ENCODE results near the gene SETD4.

Gene SETD4

DNA sequence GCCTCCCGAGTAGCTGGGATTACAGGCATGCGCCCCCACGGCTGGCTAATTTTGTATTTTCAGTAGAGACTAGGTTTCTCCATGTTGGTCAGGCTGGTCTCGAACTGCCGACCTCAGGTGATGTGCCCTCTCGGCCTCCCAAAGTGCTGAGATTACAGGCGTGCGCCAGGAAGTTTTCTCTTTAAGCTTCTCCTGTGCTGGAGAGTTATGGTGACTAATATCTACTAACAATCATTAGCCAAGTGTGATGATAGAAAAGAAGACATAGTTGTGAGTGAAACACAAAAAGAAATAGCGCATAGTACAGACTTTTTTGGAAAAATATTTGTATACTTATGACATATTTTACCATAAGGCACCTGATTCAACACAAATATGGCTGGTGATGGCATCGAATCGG lies 56.5 kb downstream of the SETD4 start:
- no peak for DNase-seq

DNA sequence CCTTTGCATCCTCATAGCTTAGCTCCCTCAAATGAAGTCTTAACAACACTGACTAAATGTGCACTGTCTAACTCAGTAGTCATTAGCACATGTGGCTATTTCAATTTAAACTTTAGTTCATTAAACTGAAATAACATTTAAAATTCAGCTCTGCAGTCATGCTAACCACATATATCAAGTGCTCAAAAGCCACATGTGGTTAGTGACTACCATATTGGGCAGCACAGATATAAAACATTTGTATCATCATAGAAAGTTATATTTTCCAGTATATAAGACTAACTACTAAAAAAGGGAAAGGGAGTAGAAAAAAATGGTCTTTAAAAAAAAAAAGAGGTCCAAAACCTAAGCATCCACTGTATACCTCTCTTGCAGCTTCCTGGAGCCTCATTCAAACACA lies 64.1 kb downstream of the SETD4 start:
- DNase-seq = no peak

DNA sequence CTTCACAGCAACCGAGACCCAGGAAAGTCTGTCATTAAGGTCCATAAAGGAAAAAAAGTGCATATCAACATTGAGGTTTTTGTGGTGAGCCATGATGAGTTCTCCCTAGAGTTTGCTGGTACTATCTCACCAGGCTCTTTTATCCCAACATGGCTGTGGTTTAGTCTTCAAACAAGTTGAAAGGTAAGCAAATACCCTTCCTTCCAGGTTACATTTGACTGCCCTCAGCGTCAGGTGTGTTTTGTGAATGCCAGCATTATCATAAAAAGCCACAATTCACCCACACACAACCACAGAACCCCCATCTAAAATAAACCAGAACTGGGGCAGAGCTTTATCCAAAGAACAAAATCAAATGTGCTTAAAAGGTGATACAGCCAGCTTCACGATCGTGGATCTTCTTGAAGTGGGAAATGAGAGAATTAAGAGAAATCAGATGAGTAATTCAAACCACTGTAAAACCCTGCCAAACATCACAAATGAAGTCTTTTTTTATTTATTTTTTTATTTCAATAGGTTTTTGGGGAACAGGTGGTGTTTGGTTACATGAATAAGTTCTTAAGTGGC lies 64.7 kb downstream of the SETD4 start:
- DNase-seq = no peak

DNA sequence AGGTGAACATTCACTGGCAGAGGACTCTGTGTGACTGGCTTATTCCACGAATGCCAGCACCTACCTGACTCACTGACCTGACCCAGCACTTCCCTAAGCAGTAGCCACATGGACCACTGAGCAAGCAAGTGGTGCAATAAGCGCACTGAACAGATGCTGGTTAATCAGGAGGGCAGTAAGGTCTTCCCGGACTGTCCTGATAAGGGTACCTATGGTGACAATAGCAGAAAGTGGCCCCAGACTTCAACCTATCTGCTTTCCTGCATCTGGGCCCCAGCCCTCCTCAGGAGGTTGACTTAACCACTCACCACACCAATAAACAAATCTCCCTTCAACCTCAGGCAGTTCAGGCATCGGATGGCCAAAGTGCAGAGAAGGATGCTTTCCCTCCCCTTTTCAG lies 65.7 kb downstream of the SETD4 start:
- no peak for DNase-seq

DNA sequence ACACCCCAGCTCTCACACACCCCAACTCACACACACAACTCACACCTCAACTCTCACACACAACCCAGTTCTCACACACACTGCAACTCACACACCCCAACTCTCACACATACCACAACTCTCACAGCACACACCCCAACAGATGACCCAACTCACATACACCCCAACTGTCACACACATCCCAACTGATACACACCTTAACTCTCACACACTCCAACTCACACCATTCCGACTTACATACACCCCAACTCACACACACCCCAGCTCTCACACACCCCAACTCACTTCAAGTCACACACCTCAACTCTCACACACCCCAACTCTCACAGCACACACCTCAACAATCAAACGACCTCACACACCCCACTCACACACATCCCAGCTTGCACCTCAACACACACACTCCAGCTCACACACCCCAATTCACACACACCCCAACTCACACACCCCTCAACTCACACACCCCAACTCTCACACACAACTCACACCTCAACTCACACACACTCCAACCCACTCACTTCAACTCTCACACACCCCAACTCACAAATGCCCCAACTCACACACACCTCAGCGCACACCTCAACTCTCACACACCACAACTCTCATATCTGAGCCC lies 66.3 kb downstream of the SETD4 start:
- DNase-seq = no peak

DNA sequence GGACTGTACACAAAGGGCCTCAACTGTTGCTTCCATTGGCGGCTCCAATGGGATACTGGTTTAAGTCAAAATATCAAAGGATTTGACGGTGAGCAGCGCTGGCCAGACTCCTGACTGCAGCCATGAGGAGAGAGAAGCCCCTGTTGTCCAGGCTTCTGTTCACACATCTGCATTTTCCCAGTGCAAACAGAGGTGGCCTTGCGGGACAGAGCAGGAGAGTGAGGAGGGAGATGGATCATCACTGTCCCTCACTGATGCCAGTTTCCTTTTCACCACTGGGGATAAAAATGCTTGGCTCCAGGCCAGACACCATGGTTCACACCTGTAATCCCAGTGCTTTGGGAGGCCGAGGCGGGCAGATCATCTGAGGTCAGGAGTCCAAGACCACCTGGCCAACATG lies 69.2 kb downstream of the SETD4 start:
- DNase-seq = no peak

DNA sequence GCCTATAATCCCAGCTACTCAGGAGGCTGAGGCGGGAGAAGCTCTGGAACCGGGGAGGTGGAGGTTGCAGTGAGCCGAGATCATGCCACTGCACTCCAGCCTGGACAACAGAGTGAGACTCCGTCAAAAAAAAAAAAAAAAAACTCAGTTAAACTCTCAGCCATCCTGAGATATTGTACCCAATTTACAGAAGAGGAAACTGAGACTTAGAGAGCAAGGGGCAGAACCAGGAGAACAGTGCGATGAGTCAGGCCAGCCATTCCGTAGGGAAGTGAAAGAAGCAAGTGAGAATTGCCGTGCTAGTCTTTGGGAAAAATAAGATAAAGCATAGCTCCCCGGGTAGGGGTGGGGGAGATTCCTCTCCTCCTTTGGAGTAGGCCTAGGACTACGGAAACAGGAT lies 69.7 kb downstream of the SETD4 start:
- DNase-seq = no peak

DNA sequence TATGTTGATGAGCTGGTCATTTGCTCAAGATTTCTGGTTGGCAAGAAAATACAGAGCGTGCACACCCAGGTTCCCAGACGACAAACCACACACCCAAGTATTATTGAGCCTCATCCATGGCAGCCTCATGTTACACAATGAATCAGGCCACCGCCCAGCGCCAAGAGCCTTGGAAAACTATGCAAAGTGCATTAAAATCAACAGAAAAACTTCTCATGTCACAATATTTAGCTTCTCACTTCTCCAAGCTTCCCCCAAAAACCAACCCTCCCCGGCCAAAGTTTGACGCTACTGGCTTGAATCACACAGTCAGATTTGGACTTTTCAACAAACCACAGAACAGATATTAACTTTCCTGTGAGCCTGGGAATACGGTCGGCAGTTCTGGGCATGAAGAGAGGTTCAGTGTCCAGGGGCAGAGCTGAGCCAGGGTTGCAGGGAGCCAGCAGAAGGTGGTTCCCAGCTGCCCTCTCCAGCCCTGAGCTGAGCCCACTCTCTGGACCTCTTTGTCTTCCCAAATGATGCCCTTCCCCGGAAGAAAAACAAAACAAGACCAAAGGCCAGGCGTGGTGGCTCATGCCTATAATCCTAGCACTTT lies 71.1 kb downstream of the SETD4 start:
- no peak for DNase-seq

DNA sequence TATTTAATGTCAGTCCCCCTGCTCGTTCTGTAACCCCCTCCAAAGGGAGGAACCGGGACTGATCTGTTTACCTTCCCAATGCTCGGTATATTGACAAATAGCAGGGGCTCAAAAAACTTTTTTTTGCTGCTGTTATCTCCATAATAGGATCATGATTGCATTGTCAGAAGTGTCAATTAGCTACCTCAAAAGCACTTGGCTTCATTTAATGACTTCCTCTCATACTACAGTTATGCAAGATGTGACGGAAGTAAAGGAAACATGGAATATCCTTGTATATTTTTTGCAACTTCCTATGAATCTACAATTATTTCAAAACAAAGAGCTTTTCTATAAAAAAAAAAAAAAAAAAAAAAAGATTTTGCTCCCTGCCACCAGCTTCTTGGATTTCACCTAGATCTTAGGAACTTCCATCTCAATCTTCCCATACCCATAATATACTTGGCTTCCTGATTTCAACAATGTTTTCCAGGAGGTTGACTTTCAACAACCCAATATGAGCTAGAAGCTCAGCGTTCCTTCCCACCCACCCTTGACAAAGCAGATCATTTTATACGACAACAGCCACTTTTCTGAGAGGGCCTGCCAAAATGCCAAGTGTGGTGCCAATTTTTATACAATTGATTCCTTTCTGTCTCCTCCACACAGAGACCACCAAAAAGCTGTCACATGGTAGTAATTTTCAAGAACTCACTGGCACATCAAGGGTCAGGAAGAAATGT lies 71.7 kb downstream of the SETD4 start:
- no peak for DNase-seq

DNA sequence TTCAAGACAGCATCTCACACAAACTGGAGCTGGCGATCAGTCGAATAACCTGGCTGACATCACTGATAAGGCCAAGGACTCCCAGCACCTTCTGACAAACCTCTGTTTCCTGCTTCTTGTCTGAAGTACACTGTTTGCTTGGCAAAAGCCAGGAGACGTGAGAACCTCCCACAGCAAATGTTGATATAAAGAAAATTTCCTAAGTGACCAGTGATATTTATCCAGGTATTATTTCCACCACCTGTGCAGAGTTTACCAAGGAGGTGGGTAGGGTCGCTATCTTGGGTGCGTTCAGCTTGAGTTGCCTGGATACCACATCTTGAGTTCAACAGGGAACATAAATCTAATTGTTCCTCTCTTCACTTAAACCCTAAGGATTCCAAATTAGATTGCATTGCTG lies 72.9 kb downstream of the SETD4 start:
- no peak for DNase-seq

DNA sequence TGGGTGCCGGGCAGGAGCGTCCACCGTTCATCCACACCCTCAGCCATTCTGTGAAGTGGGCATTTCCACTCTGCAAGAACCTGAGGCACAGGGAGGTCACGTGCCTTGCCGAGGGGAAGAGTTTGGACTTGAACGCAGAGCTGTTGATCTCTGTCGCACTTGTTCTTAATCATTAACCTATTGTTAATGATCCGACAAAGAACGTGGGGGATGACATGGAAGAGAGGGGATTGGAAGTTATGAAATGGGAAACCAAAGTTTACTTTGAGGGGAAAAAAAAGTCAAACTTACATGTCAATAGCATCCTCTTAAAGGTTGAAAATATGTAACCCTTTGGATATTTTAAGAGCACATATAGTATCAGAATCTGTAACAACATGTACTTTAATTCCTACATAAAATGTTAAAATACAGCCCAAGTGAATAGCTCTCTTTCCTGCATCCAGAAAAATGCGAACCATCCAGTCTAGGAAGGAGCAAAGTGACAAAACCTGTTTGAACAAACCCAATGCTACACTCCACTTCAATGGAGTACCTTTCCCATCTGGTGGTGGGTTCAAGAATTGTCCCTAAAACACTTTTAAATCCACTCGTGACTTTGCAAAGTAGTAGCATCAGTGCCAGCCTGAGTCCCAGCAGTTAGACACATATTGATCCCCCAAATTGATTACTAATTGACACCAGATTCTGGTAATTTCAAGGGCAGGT lies 75.5 kb downstream of the SETD4 start:
- DNase-seq = no peak
